Adrenal gland (tissue), 5 donors: Measurements from ENCODE around the gene CDKN2D.

Experiments used
- CTCF ChIP-seq, 6 experiments: fragments of 450-650 bp in 4 of 6; fragments of 200-600 bp in 2 of 6; sonication (generic) in 1 of 6; IDR thresholded peaks; 1 replicate in 5 of 6; 2 replicates in 1 of 6; pipeline versions ENCODE4 v1.5.1 to v1.8.0; 2016 to 2021; ENCODE audit warnings: antibody characterized with exemption in 6 of 6, mild to moderate bottlenecking in 2 of 6, moderate library complexity in 1 of 6
- POLR2A ChIP-seq, 2 donors: fragments of 450-650 bp; IDR thresholded peaks; one replicate each; pipeline ENCODE4 v1.6.1; 2017; ENCODE audit warnings: antibody characterized with exemption in 2 of 2, mild to moderate bottlenecking in 2 of 2, moderate library complexity in 1 of 2
- donor health status: DM: no; HTN: no; CAD: no.

- TF ChIP-seq CTCF (IDR thresholded peaks at IDR 0.05) (no peak), POLR2A (IDR thresholded peaks at IDR 0.05) (no peak)
Observed at GRCh38 chr19:10553087-10553667, 15.6 kb downstream of the CDKN2D start.
